Effector memory CD8-positive, alpha-beta T cell (primary cell): Measurements from ENCODE around the gene BICC1.
A peak's percentile ranks its signal among the peaks of the same experiment; 100 is the strongest.

Source experiments
- ATAC-seq: fragments of 150-1000 bp; cut with Tn5 transposase; replicated peaks from 2 replicates; pipeline ENCODE4 v1.10.0; 2021; ENCODE audit warnings: mild to moderate bottlenecking, moderate library complexity
- DNase-seq, 3 experiments: peaks; one replicate each; pipeline ENCODE4 v3.0.0; 2021
- H3K27ac Mint-ChIP-seq, 2 donors: one replicate each; pipeline ENCODE4 v1.8.0; 2022; ENCODE audit warnings: mild to moderate bottlenecking in 2 of 2, mixed read lengths in 2 of 2, moderate library complexity in 2 of 2
- H3K27me3 Mint-ChIP-seq, 2 donors: one replicate each; pipeline ENCODE4 v1.8.0; 2022; ENCODE audit warnings: mixed read lengths in 2 of 2
- H3K36me3 Mint-ChIP-seq: one replicate; pipeline ENCODE4 v1.8.0; 2022; ENCODE audit warnings: mild to moderate bottlenecking, moderate library complexity, mixed read lengths; ENCODE audit not compliant: insufficient read depth
- H3K4me1 Mint-ChIP-seq, 2 donors: one replicate each; pipeline ENCODE4 v1.8.0; 2022; ENCODE audit warnings: low read depth in 2 of 2, mixed read lengths in 2 of 2
- H3K4me3 Mint-ChIP-seq, 2 donors: one replicate each; pipeline ENCODE4 v1.8.0; 2022; ENCODE audit warnings: mild to moderate bottlenecking in 2 of 2, mixed read lengths in 2 of 2, moderate library complexity in 2 of 2
- H3K9me3 Mint-ChIP-seq, 2 donors: one replicate each; pipeline ENCODE4 v1.8.0; 2022; ENCODE audit warnings: mixed read lengths in 2 of 2

Gene BICC1

DNA sequence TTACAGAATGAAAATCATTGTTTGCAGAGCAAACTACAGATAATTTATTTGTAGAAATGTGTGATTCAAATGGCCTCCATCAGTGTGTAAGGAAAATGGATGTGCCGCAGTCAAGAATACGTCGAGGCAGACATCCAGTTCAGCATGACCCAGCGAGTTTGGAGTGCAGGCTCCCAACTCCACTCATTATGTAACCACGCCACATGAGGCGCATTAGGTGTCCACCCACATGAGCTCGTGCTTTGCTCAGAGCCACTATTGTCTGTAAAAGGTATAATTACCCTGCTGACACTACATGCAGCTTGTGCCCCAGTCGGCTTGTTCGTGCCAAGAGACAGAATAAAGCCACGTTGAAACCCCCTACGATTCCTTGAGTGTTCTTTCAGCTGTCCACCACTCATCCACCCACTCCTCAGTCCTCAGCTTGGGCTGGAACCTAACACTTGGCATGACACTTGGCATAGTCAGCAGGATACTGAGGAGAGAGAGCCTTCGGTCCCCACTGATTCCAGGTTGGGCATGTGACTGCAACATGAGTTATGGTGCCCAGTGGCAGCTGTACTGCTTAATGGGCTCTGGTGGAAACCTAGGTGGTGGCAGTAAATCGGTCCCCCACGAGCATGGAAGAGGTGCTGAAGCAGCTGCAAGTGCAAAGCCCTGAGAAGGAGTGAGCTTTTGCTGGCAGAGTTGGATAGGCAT is 102.7 kb downstream of the BICC1 start:
- Mint-ChIP-seq H3K4me3 (no peak overlapping the region), H3K27me3 (no peaks in the 10 kb centered on the region), H3K27ac (no peak overlapping the region), H3K4me1 (no peaks in the 10 kb centered on the region), H3K36me3 (no peaks in the 10 kb centered on the region), H3K9me3 (no peaks in the 10 kb centered on the region)
- no peak for DNase-seq
- no peak for ATAC-seq

- Mint-ChIP-seq H3K9me3 (no peaks in the 10 kb centered on the region), H3K27ac (no peak overlapping the region), H3K4me3 (no peak overlapping the region), H3K27me3 (no peaks in the 10 kb centered on the region), H3K36me3 (no peaks in the 10 kb centered on the region), H3K4me1 (no peaks in the 10 kb centered on the region)
- ATAC-seq (no peak), DNase-seq (no peak)
Measured at GRCh38 chr10:58618158-58618676, 105.5 kb downstream of the BICC1 start.

DNA sequence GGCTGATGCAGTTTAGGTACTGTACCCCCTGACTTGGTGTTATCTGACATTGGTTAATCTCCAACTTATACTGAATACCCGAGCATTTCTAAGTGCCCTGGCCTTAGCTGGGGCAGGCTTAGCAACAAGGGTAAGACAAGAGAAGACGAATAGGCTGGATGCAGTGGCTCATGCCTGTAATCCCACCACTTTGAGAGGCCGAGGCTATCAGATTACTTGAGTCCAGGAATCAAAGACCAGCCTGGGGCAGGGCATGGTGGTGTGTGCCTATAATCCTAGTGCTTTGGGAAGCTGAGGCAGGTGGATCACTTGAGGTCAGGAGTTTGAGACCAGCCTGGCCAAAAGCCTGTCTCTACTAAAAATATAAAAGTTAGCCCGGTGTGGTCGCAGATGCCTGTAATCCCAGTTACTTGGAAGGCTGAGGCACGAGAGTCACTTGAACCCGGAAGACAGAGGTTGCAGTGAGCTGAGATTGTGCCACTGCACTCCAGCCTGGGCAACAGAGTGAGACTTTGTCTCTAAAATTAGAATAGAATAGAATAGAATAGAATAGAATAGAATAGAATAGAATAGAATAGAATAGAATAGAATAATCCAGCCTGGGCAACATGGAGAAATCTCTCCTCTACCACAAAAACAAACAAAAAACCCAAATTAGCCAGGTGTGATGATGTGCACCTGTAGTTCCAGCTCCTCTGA is 108.9 kb downstream of the BICC1 start:
- no peak for ATAC-seq
- no peak overlapping the region for H3K4me3 Mint-ChIP-seq
- H3K36me3 Mint-ChIP-seq = no peaks in the 10 kb centered on the region
- no peaks in the 10 kb centered on the region for H3K27me3 Mint-ChIP-seq
- peak overlapping the region in 1 of 2 donors; percentile 57 for H3K27ac Mint-ChIP-seq
- no peak for DNase-seq
- H3K9me3 Mint-ChIP-seq = no peaks in the 10 kb centered on the region
- no peaks in the 10 kb centered on the region for H3K4me1 Mint-ChIP-seq

DNA sequence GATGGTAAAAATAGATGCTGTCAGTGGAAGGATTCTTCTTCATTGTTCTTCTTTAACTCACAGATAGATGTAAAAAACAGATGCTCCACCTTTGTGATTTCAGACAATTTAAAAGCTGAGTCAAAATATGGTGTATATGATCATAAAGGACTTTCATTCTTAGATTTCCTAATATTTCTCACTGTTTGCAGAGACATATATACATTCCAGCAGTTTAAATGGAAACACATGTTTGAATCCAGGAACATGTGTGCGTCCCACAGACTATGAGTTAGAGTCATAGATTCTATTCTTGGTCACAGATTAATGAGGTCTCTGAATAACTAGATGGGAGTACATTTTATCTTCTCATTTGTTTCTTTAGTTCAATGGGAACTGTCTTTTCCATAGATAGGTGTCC is 109.6 kb downstream of the BICC1 start:
- Mint-ChIP-seq H3K27ac (no peak overlapping the region), H3K36me3 (no peaks in the 10 kb centered on the region), H3K9me3 (no peaks in the 10 kb centered on the region), H3K4me1 (no peaks in the 10 kb centered on the region), H3K4me3 (no peak overlapping the region), H3K27me3 (no peaks in the 10 kb centered on the region)
- ATAC-seq (no peak), DNase-seq (no peak)

GRCh38 chr10:58625070-58625469 is 112.4 kb downstream of the BICC1 start:
- H3K27me3 Mint-ChIP-seq = no peaks in the 10 kb centered on the region
- no peaks in the 10 kb centered on the region for H3K4me1 Mint-ChIP-seq
- no peaks in the 10 kb centered on the region for H3K36me3 Mint-ChIP-seq
- H3K9me3 Mint-ChIP-seq = peaks cover 0 to 3% of the 10 kb centered on the region in 2 donors
- ATAC-seq (no peak), DNase-seq (no peak)
- no peak overlapping the region for H3K4me3 Mint-ChIP-seq
- H3K27ac Mint-ChIP-seq = no peak overlapping the region

GRCh38 chr10:58627392-58627791 is 114.7 kb downstream of the BICC1 start:
- DNase-seq (no peak), ATAC-seq (no peak)
- Mint-ChIP-seq H3K4me1 (no peaks in the 10 kb centered on the region), H3K27ac (no peak overlapping the region), H3K9me3 (peaks cover 0 to 3% of the 10 kb centered on the region in 2 donors), H3K4me3 (no peak overlapping the region), H3K27me3 (no peaks in the 10 kb centered on the region), H3K36me3 (no peaks in the 10 kb centered on the region)

DNA sequence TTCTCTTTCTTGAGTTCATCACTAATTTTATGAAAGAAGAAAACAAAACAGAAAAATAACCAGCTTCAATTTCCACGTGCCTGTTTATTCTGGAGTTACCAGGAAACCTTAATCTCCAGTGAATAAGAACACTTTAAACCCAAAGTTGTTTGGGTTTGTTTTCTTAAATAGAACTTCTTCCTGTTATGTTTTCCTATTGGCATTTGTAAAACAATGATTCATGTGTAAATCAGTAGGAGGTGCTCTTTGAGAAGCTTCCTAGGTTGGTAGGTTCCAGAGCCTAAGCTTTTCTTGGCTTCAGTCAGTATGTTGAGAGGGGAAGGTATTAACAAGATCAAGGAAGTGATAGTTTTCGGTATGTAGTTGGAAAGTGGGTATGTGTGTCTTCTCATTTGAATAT is 119.0 kb downstream of the BICC1 start:
- ATAC-seq (no peak), DNase-seq (no peak)
- Mint-ChIP-seq H3K4me1 (no peaks in the 10 kb centered on the region), H3K4me3 (no peak overlapping the region), H3K9me3 (peaks cover 0 to 5% of the 10 kb centered on the region in 2 donors), H3K27ac (no peak overlapping the region), H3K27me3 (peaks cover 0 to 5% of the 10 kb centered on the region in 2 donors), H3K36me3 (no peaks in the 10 kb centered on the region)

GRCh38 chr10:58632216-58632615 is 119.5 kb downstream of the BICC1 start:
- no peak overlapping the region for H3K27ac Mint-ChIP-seq
- H3K36me3 Mint-ChIP-seq = no peaks in the 10 kb centered on the region
- peaks cover 0 to 5% of the 10 kb centered on the region in 2 donors for H3K27me3 Mint-ChIP-seq
- peaks cover 0 to 5% of the 10 kb centered on the region in 2 donors for H3K9me3 Mint-ChIP-seq
- no peaks in the 10 kb centered on the region for H3K4me1 Mint-ChIP-seq
- DNase-seq = no peak
- ATAC-seq = no peak
- H3K4me3 Mint-ChIP-seq = no peak overlapping the region

- ATAC-seq (no peak), DNase-seq (no peak)
- H3K36me3 Mint-ChIP-seq = no peaks in the 10 kb centered on the region
- H3K27me3 Mint-ChIP-seq = peaks cover 7 to 9% of the 10 kb centered on the region in 2 donors
- no peaks in the 10 kb centered on the region for H3K4me1 Mint-ChIP-seq
- no peak overlapping the region for H3K27ac Mint-ChIP-seq
- peaks cover 0 to 2% of the 10 kb centered on the region in 2 donors for H3K9me3 Mint-ChIP-seq
- no peak overlapping the region for H3K4me3 Mint-ChIP-seq
Measured at GRCh38 chr10:58637352-58637751, 124.7 kb downstream of the BICC1 start.

- H3K36me3 Mint-ChIP-seq = no peaks in the 10 kb centered on the region
- peaks cover 10% of the 10 kb centered on the region in 2 donors for H3K27me3 Mint-ChIP-seq
- peaks cover 0 to 3% of the 10 kb centered on the region in 2 donors for H3K9me3 Mint-ChIP-seq
- ATAC-seq (no peak), DNase-seq (no peak)
- H3K4me1 Mint-ChIP-seq = no peaks in the 10 kb centered on the region
- H3K27ac Mint-ChIP-seq = no peak overlapping the region
- no peak overlapping the region for H3K4me3 Mint-ChIP-seq
Measured at GRCh38 chr10:58638388-58638787, 125.7 kb downstream of the BICC1 start.

- DNase-seq = no peak
- ATAC-seq = no peak
- Mint-ChIP-seq H3K27ac (no peak overlapping the region), H3K9me3 (peaks cover 0 to 2% of the 10 kb centered on the region in 2 donors), H3K27me3 (peaks cover 5 to 10% of the 10 kb centered on the region in 2 donors), H3K4me3 (no peak overlapping the region), H3K36me3 (no peaks in the 10 kb centered on the region), H3K4me1 (no peaks in the 10 kb centered on the region)
Measured at GRCh38 chr10:58641095-58641531, 128.4 kb downstream of the BICC1 start.

DNA sequence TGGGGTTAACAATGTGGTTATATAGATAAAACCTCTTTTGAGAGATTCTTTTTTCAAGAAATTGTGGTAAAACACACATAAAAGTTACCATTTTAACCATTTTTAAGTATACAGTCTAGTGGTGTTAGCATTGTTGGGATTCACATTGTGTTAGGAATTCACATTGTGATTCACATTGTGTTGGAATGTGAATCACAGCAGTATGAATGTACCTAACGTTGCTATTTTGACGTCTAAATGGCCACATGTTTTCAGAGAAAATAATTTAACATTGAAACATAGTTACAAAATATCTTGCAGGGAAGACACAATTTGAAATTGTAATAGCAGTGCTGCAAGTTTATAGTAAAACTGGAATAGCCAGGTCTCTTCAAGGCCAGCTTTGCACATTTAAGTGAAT is 129.0 kb downstream of the BICC1 start:
- H3K36me3 Mint-ChIP-seq = no peaks in the 10 kb centered on the region
- H3K27me3 Mint-ChIP-seq = peaks cover 5 to 10% of the 10 kb centered on the region in 2 donors
- no peak for ATAC-seq
- peaks cover 0 to 2% of the 10 kb centered on the region in 2 donors for H3K9me3 Mint-ChIP-seq
- H3K4me1 Mint-ChIP-seq = no peaks in the 10 kb centered on the region
- no peak overlapping the region for H3K27ac Mint-ChIP-seq
- DNase-seq = no peak
- H3K4me3 Mint-ChIP-seq = no peak overlapping the region

DNA sequence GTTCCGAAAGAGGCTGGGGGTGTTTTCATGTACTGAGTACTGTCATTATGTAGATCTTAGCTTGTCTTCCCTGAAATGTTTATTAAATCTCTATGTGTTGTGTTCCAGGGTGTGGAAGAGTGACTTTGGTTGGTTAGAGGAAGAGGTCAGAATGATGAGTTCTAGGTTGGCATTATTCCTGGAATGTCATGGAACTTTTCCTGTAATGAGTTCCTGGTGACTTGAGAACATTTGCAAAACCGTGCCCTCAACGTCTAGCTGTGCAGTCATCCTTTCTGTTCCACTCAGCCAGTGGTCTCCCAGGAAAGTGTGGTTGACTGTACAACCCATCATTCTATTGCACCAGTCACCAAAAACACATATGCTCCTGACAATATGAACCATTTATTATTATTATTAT is 129.6 kb downstream of the BICC1 start:
- Mint-ChIP-seq H3K36me3 (no peaks in the 10 kb centered on the region), H3K27ac (no peak overlapping the region), H3K4me3 (no peak overlapping the region), H3K9me3 (peaks cover 0 to 2% of the 10 kb centered on the region in 2 donors), H3K4me1 (no peaks in the 10 kb centered on the region), H3K27me3 (peaks cover 5 to 10% of the 10 kb centered on the region in 2 donors)
- DNase-seq (no peak), ATAC-seq (no peak)

GRCh38 chr10:58642916-58643428 is 130.3 kb downstream of the BICC1 start:
- Mint-ChIP-seq H3K27ac (no peak overlapping the region), H3K27me3 (peaks cover 5 to 10% of the 10 kb centered on the region in 2 donors), H3K4me1 (no peaks in the 10 kb centered on the region), H3K36me3 (no peaks in the 10 kb centered on the region), H3K4me3 (no peak overlapping the region), H3K9me3 (peaks cover 0 to 2% of the 10 kb centered on the region in 2 donors)
- DNase-seq (no peak), ATAC-seq (no peak)
